ENCODE measurements around the gene MSRB3. TPM values are rescaled to one million over a fixed set of nuclear protein-coding genes. Genes with fewer than 3 reads are reported as not detected.
"Not testable (repeated sequence)": the region's sequence is repeated elsewhere in the genome, so short reads cannot be mapped to it uniquely, and the experiment has no call there.

Gene MSRB3
- total RNA-seq, 1 donor from 2014 or later, result 52.5 TPM

- H3K4me3 ChIP-seq, result peak overlapping the region; percentile 87 to 92
- intact Hi-C loops (cut with DNase I), result no loop called here
- H3K9me3 ChIP-seq, result no peaks in the 10 kb centered on the region
- peak overlapping the region; percentile 86 for H3K27ac ChIP-seq
- no peak for DNase-seq (ENCODE audit: extremely low spot score in 2 of 2)
- H3K36me3 ChIP-seq, result no peaks in the 10 kb centered on the region
- peaks cover 19% of the 10 kb centered on the region for H3K4me1 ChIP-seq
- H3K27me3 ChIP-seq, result no peaks in the 10 kb centered on the region
- TF ChIP-seq POLR2AphosphoS5 (IDR thresholded peaks at IDR 0.05; ENCODE audit: insufficient read depth in 1 of 2, low read depth in 1 of 2), result no peak
- TF ChIP-seq CTCF (IDR thresholded peaks at IDR 0.05), result no peak
- TF ChIP-seq POLR2A (IDR thresholded peaks at IDR 0.05), result no peak
Measured at GRCh38 chr12:65277994-65278575, 398 bp upstream of the MSRB3 start.

GRCh38 chr12:65279369-65280112, 1.1 kb downstream of the MSRB3 start:
- peak overlapping the region; percentile 86 for H3K27ac ChIP-seq
- H3K4me1 ChIP-seq, result peaks cover 19% of the 10 kb centered on the region
- no peaks in the 10 kb centered on the region for H3K9me3 ChIP-seq
- H3K27me3 ChIP-seq, result no peaks in the 10 kb centered on the region
- no peak for DNase-seq (ENCODE audit: extremely low spot score in 2 of 2)
- H3K4me3 ChIP-seq, result peak overlapping the region; percentile 87 to 92
- TF ChIP-seq POLR2AphosphoS5 (IDR thresholded peaks at IDR 0.05; ENCODE audit: insufficient read depth in 1 of 2, low read depth in 1 of 2), result no peak
- no peak for TF ChIP-seq CTCF (IDR thresholded peaks at IDR 0.05)
- H3K36me3 ChIP-seq, result no peaks in the 10 kb centered on the region
- intact Hi-C loops (cut with DNase I), result loop anchor here (5.0 kb wide), 1 partner anchor 93 kb away; no protein-coding TSS in a partner anchor

GRCh38 chr12:65280306-65280705, 1.8 kb downstream of the MSRB3 start:
- intact Hi-C loops (cut with DNase I), result loop anchor here (5.0 kb wide), 1 partner anchor 92 kb away; no protein-coding TSS in a partner anchor
- Histone ChIP-seq H3K27ac (no peak overlapping the region), H3K4me3 (peak overlapping the region in 1 of 2 donors; percentile 92), H3K4me1 (peaks cover 19% of the 10 kb centered on the region), H3K9me3 (no peaks in the 10 kb centered on the region), H3K36me3 (no peaks in the 10 kb centered on the region), H3K27me3 (no peaks in the 10 kb centered on the region)
- TF ChIP-seq CTCF (IDR thresholded peaks at IDR 0.05) (no peak), POLR2A (IDR thresholded peaks at IDR 0.05) (no peak), POLR2AphosphoS5 (IDR thresholded peaks at IDR 0.05; ENCODE audit: insufficient read depth in 1 of 2, low read depth in 1 of 2) (no peak)
- DNase-seq (ENCODE audit: extremely low spot score in 2 of 2), result no peak

- Histone ChIP-seq H3K4me3 (no peak overlapping the region), H3K27me3 (no peaks in the 10 kb centered on the region), H3K9me3 (no peaks in the 10 kb centered on the region), H3K27ac (no peak overlapping the region), H3K4me1 (peaks cover 19% of the 10 kb centered on the region), H3K36me3 (no peaks in the 10 kb centered on the region)
- no peak for TF ChIP-seq POLR2A (IDR thresholded peaks at IDR 0.05)
- no peak for TF ChIP-seq CTCF (IDR thresholded peaks at IDR 0.05)
- TF ChIP-seq POLR2AphosphoS5 (IDR thresholded peaks at IDR 0.05; ENCODE audit: insufficient read depth in 1 of 2, low read depth in 1 of 2), result no peak
- DNase-seq (ENCODE audit: extremely low spot score in 2 of 2), result no peak
- intact Hi-C loops (cut with DNase I), result loop anchor here (5.0 kb wide), 1 partner anchor 89 kb away; no protein-coding TSS in a partner anchor
Measured at GRCh38 chr12:65282840-65283239, 4.4 kb downstream of the MSRB3 start.

GRCh38 chr12:65285532-65285931, 7.0 kb downstream of the MSRB3 start:
- H3K36me3 ChIP-seq; H3K4me1 ChIP-seq; H3K9me3 ChIP-seq; H3K27me3 ChIP-seq; intact Hi-C loops (cut with DNase I); H3K27ac ChIP-seq; DNase-seq (ENCODE audit: extremely low spot score in 2 of 2); H3K4me3 ChIP-seq: not testable (repeated sequence)
